NCI-H69 (cell line): ENCODE measurements around the gene AGRN.
"Not testable (repeated sequence)": the region's sequence is repeated elsewhere in the genome, so short reads cannot be mapped to it uniquely, and the experiment has no call there.

ENCODE experiments used
- DNase-seq: peaks from one replicate; lab custom pipeline; 2025; lab: John Stamatoyannopoulos, UW

AGRN gene

DNA sequence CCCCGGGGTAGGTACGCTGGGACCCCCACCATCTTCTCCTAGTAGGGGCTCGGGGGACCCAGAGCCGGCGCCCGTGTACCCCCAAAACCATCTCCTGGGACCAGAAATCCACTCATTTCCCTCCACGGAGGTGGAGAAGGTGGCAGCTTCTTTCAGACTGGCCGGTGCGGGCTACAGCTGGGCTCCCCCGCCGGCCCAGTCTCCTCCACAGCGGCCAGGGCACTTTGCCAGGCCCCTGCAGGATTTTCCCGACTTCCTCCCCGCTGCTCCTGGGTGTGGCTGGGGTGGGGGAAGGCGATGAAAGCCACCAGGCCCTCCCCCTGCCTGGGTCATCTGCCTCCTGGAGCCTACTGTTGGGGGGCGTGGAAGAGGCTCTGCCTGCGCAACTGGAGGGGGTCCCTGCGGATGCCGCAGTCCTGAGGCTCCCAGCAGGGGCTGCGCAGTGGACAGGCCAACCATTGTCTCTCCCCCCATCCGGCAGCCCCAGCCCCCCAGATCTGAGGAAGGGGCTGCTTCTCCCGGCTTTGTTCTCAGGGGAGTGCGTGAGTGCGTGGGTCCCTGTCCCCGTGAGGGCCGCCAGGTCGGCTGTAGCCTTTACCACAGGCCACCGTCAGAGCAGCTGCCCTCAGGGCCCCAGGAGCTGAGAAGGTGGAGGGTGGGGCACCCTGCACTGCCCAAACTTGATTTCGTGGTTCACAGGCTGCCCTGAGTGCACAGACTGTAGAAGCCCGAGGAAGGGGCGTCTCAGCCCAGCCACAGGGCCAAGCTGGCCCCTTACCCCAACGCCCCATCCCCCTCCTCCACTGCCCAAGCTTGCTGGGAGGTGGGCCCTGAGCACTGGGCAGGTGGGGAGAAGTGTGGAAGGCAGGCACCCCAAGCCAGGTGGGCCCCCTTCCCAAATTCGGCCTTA, 1.3 kb downstream of the AGRN start:
- peak; percentile 84 for DNase-seq

DNA sequence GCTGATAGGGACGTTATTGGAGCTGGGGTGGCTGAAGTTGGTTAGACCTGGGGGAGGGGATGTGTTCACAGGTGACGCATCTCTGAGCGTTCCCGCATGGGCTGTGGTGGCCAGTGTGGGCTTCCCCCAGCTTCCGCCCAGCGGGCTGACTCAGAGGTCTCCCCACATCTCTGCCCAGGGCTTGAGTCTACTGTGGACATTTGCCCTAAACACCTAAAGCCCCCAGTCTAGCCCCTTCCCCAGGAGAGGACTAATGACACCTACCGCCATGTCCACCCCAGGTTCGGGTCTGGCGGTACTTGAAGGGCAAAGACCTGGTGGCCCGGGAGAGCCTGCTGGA, 2.0 kb downstream of the AGRN start:
- DNase-seq: no peak

DNA sequence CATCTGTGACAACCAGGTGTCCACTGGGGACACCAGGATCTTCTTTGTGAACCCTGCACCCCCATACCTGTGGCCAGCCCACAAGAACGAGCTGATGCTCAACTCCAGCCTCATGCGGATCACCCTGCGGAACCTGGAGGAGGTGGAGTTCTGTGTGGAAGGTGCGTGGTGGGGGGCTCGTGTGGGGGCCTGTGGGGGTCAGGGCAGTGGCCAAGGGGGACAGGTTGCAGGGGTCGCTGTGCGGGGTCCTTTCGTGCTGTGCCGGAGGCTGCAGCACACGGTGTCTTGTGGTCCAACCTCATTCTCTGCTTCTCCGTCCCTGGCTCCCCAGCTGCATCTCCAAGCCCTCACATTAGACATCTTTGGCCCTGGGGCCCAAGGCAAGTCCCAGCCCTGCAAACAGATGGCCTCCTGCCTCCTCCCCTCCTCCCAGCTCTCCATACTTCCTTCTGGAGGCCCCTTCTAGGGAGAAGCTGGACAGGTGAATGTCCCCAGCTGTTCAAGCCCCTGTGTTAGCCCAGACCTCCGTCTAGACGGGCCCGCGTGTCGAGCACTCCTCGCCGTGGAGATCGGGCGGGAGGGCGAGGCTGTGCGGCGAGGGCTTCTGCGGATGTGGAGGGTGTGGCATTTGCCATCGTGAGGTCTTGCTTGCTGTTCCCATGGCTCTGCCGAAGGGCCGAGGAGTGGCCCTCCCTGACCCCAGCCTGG, 2.5 kb downstream of the AGRN start:
- peak; percentile 17 for DNase-seq

DNA sequence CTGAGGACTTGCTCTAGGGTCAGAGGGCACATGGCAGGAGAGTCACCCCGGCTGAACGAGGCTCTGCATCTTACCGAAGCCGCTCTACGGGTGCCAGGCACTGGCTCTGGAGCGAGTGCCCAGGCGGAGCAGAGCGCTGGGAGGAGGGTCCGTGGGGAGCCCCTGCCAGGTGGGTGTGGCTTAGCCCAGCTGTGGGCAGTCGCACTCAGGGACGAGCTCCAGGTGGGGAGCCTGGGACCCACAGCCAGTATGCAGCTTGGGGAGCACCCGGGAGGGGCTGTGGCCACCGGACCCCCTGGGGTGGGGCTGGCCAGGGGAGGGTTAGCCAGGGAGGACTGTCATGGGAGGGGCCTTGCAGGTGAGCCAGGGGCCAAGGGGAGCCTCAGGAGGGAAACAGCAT, 3.8 kb downstream of the AGRN start:
- DNase-seq: peak; percentile 29

DNA sequence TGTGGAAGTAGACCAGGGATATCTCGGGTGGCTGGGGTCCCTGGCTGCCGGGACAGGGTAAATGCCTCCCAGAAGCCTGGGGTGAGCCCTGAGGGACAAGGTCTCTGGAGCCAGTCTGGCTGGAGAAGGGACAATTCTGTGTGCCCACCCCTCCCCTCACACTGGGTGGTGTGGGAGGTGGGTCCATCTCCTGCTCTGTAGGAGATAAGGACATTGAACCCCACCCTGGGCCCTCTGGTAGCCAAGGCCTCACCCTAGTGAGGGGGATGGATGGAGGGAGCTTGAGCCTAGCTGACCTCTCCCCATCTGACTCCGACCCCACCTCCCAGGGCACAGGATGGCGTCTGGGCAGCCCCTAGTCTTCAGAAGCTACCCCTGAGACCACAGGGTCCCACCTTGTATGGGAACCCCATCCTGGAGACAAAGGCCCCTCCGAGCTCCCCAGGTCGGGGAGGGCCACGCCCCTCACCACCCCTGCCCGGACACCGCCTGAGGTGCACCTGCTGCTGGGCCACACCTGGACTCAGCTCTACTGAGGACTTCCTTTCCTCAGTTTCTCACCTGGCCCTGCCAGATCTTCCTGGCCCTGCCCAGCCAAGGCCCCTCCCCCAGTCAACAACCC, 4.3 kb downstream of the AGRN start:
- no peak for DNase-seq

DNA sequence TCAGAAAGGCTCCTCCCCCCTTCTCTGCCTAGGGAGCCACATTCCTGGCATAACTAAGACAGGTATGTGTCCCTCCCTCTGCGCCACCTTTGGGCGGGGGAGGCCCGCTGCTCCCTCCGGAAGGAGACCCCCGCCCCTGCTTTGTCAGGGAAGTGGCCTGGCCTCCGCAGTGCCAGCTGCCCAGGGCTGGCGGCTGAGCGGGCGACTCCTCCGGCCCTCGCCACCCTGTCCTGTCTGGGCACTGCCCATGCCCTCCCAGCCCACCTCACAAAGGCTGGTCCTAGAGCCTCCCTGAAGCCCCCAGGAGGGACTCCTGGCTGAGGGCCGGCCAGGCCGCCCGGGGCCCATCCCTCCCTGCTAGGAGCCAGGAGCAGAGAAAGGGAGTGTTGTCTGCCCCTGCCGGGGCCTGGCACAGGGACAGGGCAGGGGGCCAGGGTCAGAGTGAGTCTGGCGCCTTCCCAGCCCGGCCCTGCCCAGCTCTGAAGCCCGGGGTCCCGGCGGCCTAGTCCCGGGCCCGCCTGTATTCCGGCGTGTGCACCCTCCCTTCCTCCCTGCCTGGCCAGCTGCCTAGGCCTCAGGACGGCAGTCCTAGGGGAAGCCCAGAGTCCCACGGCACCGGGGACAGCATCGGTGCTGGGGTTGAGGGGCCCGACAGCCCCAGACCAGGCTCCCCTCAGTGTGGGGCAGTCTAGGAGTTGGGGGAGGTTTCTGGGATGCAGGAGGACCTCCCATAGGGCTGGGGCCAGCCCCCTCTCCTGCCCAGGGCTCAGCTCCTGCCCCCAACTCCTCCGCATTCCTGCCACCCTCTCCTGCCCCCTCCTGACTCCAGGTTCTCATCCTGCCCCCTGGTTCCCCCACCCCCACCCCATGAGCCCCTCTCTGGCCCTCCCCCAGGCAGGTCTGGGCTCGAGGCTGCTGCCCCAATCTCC, 5.1 kb downstream of the AGRN start:
- no peak for DNase-seq

DNA sequence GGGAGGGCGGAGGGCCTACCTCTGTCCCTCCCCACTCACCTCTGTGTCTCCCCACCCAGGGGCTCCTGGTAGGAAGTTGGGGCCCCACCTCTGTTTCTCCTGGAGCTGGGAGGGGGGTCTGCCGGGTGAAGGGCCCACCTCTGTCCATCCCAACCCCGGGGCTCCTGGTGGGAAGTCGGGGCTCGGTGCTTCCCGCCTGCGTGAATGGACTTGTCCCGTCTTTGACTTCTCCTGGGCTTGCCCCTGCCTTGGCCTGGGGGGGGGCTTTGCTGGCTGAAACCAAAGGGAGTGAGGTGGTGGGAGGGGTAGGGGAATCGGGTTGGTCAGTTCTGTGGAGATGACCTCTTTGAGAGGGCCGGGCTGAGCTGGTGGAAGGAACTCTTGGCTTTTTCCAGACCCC, 5.8 kb downstream of the AGRN start:
- DNase-seq: no peak

DNA sequence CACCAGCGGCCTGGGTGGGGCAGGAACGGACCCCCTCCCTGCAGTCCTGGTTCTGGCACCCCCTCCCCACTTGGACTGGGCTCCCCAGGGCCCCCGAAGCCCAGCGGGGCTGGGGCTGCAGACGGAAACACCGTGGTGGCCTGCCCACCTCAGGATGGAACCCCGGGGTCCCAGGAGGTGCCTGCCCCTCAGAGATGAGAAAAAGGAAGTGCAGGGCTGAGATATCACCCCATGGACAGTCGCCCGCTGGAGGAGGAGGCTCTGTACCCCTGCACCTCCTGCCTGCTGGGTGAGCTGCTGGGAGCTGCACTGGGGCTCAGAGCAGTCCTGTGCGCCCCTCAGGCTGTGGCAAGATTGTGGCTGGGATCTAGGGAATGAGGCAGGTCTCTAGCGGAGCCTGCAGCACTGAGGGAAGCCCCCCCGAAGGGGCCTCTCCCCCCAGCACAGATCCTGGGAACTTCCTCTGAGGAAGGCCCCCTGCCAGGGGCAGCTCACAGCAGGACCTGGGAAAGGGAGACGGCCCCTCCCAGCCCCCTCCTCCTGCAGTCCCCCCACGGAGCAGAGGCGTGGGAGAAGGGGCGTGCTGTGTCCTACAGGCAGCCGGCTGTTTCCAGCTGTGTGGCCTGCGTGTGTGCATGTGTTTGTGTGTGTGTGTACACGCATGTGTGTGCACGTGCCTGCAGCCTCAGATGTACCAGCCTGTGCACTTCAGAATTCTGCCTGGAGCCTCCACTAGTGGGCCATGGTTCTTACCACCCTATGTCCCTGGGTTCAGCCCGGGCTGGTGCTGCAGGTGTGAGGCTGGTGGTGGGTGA, 6.9 kb downstream of the AGRN start:
- DNase-seq: no peak

DNA sequence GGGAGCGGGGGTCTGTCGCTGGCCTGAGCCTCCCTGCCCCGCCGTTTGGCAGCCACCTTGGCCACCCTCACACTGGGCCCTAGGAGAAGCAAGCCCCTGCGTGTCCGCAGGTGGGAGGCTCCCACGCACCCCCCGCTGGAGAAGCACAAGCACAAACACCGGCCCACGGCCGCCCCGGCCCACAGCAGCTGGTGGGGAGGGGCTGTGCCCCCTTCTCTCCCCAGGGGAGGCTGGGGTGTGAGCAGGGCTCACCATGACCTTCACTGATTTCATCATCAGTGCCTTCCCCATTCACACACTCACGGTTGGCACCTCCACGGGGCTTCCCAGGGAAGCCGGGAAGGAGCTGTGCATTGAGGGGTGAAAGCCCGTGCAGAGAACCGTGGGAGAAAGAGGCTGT, 7.9 kb downstream of the AGRN start:
- peak; percentile 33 for DNase-seq

DNA sequence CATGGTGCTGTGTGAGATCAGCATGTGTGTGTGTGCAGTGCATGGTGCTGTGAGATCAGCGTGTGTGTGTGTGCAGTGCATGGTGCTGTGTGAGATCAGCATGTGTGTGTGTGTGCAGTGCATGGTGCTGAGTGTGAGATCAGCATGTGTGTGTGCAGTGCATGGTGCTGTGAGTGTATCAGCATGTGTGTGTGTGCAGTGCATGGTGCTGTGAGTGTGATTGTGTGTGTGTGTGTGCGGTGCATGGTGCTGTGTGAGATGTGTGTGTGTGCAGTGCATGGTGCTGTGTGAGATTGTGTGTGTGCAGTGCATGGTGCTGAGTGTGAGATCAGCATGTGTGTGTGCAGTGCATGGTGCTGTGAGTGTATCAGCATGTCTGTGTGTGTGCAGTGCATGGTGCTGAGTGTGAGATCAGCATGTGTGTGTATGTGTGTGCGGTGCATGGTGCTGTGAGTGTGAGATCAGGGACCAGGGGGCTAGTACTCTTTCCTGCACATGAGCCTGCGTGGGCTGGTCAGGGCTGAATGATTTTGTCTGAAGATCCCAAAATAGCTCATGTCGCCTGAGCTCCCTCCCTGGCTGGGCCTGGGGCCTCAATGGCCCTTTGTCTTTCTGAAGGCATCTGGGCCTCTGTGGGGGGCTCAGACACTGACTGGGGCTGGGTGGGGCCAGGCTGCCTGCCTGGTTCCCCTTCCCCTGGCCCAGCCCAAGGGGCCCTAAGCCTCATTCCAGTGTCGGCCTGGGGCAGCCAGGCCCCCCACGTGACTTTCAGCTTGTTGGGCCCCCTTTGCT, 11.1 kb downstream of the AGRN start:
- not testable (repeated sequence) for DNase-seq

DNA sequence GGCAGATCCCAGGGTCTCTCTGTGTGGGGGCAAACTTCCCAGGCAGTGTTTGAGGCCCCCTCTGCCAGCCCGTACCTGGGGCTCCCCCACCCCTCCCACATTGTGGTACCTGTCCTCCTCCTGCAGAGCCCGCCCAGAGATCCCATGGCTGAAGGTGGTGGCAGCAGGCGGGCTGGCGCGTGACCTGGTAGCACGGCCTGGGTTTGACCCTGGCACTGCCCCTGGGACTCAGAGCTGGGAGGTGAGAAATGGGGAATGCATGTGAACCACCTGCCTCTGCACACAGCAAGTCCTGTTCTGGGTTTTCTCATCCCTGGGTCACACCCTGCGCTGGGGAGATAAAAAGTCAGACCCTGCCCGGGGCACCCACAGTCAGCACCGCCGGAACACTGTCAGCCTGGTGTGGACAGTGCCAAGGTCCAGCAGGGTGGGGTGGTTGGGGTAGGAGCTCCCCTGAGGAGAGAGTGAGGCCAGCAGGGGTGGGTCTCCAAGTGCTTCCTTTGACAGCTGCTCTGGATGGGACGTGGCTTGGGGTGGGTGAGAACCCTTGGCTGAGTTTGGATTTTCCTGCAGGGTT, 11.8 kb downstream of the AGRN start:
- no peak for DNase-seq

DNA sequence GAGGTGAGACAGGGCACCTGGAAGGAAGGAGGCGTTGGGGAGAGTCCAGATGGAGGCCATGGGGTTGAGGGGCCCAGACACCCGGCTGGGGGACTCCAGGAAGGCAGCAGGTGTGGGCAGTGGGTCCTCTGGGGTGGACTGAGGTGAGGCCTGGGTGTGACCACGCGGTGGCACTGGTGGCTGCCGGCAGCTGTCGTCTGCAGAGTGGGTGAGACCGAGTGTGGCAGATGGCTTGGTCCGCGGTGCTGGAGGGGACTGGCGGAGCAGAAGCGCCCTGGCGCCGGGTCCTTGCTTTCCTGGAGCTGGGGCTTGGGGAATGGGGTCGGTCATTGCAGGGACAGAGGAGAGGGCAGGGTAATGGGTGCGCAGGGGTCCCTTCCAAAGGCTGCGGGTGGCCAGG, 12.5 kb downstream of the AGRN start:
- DNase-seq: peak; percentile 27

DNA sequence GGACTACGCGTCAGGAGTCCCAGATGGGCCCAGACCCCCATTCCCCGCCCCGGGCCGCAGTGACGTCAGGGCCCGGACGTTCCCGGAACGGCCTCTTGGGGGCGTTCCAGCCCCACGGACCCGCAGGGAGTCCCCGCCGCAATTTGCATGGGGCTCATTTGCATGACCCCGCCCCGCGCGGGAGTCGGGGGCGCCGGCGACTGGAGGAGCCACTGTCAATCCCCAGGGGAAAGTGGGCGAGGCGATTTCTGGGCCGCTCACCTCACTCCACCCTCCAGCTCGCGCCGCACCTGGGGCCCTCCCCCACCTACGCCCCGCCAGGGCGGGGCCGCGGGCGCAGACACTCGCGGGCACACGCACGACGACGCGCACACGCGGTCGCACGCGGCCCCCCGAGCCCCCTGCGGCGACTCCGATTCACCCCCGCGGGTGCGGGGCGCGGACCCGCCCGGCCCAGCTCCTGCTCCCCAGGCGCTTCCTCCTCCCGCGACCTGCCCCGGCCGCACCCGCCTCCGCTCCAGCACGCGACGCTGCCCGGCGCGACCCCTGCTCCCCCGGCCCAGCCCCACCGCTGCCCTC, 13.2 kb downstream of the AGRN start:
- peak; percentile 96 for DNase-seq

DNA sequence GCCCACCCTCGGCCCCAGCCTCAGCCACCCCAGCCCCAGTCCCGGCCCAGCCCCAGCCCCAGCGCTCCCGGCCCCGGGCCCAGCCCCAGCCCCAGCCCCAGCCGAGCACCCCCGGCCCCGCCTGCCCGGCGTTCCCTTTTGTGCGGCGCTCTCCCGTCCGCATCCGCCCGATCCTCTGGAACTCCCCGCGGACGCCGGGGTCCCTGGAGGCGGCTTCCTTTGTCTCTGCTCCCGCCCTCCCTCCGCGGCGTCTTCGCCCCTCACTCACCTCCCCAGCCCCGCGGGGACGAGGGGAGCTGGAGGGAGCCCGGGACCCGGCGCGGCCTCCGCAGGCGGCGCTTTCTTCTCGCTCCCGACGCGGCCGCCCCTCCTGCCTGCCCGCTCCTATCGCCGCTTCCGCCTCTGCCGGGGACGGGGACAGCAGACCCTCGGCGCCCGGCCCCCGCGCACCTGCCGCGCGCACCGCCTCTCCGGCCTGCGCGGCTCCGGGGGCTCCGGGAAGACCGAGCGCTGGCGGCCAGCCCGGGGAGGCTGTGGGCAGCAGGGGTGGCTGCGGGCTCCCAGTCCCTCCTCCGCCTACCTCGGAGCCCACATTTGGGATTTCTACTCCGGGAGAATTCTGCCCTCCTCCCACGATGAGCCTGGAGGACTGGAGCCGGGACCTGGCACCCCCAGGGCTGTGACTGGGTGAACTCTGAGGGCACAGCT, 14.0 kb downstream of the AGRN start:
- peak; percentile 67 for DNase-seq

DNA sequence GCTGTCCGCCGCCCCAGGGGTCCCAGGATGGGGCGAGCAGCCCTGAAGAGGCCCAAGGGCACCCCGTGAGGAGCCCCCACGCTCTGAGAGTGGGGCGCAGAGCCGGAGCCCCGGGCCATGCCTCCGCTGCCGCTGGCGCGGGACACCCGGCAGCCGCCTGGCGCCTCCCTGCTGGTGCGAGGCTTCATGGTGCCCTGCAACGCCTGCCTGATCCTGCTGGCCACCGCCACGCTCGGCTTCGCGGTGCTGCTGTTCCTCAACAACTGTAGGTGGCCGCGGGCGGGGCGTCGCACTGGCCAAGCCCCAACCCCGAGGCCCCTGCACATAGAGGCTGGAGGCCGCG, 14.5 kb downstream of the AGRN start:
- peak; percentile 41 for DNase-seq

DNA sequence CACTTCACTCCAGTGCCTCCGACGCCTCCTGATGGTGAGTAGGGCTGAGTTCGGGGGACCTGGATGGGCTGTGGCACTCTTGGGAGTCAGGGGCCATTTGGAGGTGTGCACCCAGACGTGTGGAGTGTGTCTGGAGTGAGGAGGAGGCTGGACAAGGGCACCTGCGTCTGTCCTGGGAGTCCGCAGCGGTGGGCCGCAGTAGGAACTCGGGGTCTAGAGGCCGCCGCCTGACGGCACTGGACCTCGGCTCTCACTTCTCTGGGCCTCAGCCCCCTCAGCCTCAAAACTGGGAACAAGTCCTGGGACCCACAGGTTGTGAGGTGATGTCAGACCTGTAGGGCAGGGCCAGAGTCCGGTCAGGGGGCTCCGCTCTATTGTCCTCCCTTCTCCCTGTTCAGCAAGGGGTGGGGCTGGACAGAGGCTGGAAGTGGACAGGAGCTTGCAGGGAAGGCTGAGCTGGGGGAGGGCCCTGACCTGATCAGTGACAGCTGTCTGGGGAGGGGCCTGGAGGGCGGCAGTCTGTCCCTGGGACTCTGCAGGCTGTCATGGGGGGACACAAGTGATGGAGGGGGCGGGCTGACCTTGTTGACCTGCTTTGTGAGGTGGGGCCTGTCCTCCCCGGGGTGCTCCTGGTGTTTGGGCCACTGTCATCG, 15.5 kb downstream of the AGRN start:
- DNase-seq: no peak

DNA sequence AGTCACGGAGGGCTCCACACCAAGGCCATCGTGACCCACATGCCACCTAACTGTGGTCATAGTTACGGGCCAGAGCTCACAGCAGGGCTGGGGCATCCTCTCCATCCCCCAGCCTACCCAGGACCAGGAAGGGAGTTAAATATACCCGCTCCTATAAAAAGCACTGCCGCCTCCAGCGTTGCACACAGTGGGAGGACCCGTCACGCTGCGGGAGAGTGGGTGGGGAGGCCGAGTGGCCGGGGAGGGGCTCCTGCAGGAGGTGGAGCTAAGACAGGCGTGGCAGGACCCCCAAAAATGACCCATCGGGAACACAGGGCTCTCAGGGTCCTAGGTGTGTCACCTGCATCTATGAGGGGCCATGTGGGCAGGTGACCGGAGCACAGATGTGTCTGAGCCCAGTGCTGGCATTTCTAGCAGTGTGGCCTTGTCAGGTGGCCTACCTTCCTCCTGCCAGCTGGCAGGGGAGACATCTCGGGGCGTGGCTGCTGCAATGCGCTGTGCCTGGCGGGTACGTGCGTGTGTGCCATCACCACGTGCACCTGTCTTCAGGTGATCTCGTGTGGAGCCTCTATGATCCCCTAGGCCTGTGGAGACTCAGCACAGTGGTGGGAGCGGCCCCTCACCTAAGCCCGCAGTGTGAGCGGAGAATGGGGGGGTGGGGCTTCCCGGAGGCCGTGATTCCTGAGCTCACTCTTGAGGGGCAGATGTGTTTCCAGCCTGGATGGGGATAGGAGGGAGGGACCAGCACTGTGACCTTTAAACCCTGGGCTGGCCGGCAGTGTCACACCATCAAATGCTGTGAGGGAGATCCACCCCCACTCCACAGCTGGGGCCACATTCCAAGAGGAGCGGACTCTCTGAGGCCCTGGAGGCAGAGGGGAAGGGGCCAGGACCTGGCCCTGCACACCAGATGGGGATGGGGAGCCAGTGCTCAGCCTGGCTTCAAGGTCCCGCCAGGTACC, 17.7 kb downstream of the AGRN start:
- no peak for DNase-seq
